NCI-H526 treated with DMSO at 0.1 percent for 48 hours (cell line): ENCODE results near the gene PROX1.

Experiments used
- DNase-seq: peaks from one replicate; lab custom pipeline; 2025; lab: John Stamatoyannopoulos, UW

Gene PROX1

GRCh38 chr1:214022810-214023425, 35.1 kb downstream of the PROX1 start:
- DNase-seq: no peak

GRCh38 chr1:214026985-214027384, 39.2 kb downstream of the PROX1 start:
- DNase-seq: no peak

GRCh38 chr1:214027498-214027897, 39.7 kb downstream of the PROX1 start:
- no peak for DNase-seq

- DNase-seq: no peak
Observed at GRCh38 chr1:214028095-214028494, 40.3 kb downstream of the PROX1 start.

GRCh38 chr1:214028649-214029406, 41.1 kb downstream of the PROX1 start:
- no peak for DNase-seq

- no peak for DNase-seq
Observed at GRCh38 chr1:214029796-214030195, 42.0 kb downstream of the PROX1 start.

- DNase-seq: no peak
Observed at GRCh38 chr1:214031267-214031650, 43.5 kb downstream of the PROX1 start.

GRCh38 chr1:214037468-214037867, 49.7 kb downstream of the PROX1 start:
- no peak for DNase-seq

- DNase-seq: no peak
Observed at GRCh38 chr1:214039394-214040018, 51.7 kb downstream of the PROX1 start.

GRCh38 chr1:214043167-214043566, 55.4 kb downstream of the PROX1 start:
- no peak for DNase-seq

- no peak for DNase-seq
Observed at GRCh38 chr1:214044438-214045214, 56.9 kb downstream of the PROX1 start.

- DNase-seq: peak; percentile 8
Observed at GRCh38 chr1:214050513-214051401, 63.0 kb downstream of the PROX1 start.

GRCh38 chr1:214051786-214052185, 64.0 kb downstream of the PROX1 start:
- no peak for DNase-seq

GRCh38 chr1:214058076-214058475, 70.3 kb downstream of the PROX1 start:
- no peak for DNase-seq

- DNase-seq: no peak
Observed at GRCh38 chr1:214066190-214066589, 78.4 kb downstream of the PROX1 start.

- DNase-seq: no peak
Observed at GRCh38 chr1:214066936-214067335, 79.2 kb downstream of the PROX1 start.

- no peak for DNase-seq
Observed at GRCh38 chr1:214067397-214067796, 79.6 kb downstream of the PROX1 start.

- no peak for DNase-seq
Observed at GRCh38 chr1:214067853-214068703, 80.3 kb downstream of the PROX1 start.

GRCh38 chr1:214068979-214069378, 81.2 kb downstream of the PROX1 start:
- no peak for DNase-seq

- no peak for DNase-seq
Observed at GRCh38 chr1:214071469-214071868, 83.7 kb downstream of the PROX1 start.
